Neural progenitor cell (in vitro differentiated cells): ENCODE results near the gene CEP104.

Experiments used
- CTCF ChIP-seq: fragments of 200-600 bp; sonication (generic); IDR thresholded peaks from 2 replicates; pipeline ENCODE4 v1.5.1; 2017; ENCODE audit warnings: antibody characterized with exemption, mild to moderate bottlenecking
- EZH2 ChIP-seq: fragments of 200-600 bp; sonication (generic); IDR thresholded peaks from 2 replicates; pipeline ENCODE4 v1.6.1; 2017; ENCODE audit warnings: antibody characterized with exemption, mild to moderate bottlenecking, moderate library complexity

DNA sequence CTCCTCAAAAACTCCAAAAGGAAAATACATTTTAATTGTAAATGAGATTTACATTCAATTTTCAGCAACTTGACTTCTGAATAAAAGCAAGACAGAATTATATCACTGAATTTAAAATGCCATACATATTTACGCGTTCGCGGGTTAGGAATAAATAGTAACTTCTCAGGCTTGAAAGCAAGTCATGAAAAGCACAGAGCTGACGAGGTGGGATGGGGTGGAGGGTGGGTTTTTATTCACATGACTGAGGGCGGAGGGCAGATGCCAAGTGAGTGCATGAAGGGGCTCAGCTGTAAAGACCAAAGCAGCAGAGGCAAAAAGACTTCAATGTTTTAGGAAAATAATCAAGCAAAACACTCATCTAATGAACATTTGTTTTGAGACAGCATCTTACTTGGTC lies 5.7 kb downstream of the CEP104 start:
- no peak for TF ChIP-seq CTCF
- no peak for TF ChIP-seq EZH2
